AG08395 (cell line): Measurements from ENCODE around the gene RASA3.
A peak's percentile ranks its signal among the peaks of the same experiment; 100 is the strongest.

ENCODE experiments used
- DNase-seq: peaks from one replicate; pipeline ENCODE4 v3.0.0; 2012; ENCODE audit warnings: mixed read lengths, low spot score

RASA3 gene

DNA sequence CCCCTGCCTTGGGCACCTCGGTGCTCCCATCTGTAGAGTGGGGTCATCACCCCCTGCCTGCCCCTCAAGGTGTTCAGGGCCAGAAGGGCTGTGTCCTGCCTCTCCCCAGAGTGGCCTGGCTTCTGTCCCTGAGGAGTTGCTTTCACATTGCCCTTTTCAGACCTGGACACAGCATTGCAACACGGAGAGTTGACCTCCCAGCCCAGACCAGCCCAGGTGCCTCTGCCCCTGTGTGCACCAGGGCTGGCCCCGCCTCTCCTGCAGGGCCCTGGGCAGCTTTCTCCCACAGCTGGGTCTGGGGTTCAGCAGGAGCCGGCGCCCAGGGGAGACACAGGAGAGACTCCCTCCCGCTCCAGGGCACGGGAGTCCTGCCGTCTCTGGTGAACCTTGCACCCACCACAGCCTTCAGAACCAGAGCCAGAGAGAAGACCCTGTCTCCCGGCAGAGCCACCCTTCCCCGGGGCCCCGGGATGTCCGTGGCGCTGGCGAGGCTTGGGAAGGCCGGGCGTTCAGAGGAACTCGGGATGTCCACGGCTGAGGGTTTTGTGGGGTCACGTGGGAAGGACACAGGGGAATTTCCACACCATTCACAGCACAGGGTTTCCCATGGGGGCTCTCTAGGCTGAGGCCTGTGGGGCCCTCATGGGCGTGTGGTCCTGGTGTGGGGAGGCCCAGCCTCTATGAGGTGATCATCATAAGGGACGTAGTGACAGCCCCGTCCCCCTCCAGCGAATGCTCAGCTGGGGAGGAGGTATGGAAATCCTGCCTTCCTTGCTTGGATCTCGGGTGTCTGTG lies 181.8 kb downstream of the RASA3 start:
- DNase-seq, result no peak

- no peak for DNase-seq
Measured at GRCh38 chr13:113949546-113949945, 182.9 kb downstream of the RASA3 start.

DNA sequence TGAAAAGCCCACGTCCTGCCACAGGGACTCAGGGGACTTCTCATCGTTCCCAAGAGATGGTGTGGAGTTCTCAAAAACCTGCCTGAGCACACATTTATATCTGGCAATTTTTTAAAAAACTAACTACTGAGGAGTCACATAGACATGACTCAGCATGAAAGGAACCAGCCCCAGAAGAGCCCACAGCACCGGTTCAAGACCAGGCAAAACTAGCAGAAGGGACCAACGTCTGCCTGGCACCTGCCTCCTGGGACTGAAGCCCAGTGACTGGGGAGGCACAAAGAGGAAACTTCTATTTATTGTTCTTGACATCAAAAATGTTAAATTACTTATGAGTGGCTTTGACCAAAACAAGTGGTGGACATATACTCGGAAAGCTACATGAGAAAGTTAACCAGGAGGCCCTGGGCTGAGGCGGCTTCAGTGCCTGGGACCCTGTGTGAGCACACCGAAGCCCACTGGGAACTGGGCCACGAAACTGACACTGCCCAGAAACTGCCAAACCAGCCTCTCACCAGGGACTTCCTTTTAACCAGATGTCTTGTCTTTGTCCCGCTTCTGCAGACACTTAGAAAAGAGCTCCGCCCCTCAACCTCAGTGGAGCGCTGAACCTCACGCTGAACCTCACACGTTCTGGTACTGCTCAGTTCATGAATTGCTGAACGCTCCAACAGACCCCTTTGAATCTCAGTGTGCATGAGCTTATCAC lies 184.2 kb downstream of the RASA3 start:
- DNase-seq, result peak; percentile 25

GRCh38 chr13:113947311-113948033 lies 185.0 kb downstream of the RASA3 start:
- peak; percentile 86 for DNase-seq

DNA sequence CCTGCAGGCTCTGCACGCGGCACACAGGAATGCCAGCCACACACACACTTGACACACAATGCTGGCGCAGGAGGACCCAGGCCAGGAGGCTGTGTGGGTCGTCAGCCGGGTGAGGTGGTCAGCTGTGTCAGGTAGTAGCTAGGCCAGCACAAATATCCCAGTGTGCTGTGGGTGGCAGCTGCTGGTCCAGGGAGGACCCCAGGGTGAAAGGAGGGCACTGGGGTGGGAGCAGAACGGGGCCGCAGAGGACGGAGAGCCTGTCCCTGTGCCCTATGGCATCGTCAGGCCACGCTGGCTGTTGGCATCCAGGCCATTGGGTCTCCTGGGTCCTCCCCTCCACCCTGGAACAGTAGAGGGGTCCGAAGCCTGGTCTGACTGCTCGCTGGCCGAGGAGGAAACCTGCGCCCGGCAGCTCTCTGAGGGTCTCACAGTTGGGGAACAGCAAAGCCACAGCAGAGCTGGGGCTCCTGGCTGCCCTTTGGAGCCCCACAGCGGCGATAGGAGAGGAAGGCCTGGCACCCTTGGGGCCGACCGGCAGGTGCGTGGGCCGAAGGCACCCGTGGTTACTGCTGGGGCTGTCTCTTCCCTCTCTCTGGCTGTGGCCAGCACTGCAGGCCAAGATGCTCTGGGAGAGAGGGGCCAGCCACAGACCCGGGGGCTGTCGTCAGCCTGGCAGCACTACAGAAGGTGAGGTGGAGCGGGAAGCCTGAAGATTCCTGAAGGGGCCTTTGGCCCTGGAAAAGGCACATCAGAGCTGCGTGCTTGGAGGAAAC lies 185.8 kb downstream of the RASA3 start:
- no peak for DNase-seq

DNA sequence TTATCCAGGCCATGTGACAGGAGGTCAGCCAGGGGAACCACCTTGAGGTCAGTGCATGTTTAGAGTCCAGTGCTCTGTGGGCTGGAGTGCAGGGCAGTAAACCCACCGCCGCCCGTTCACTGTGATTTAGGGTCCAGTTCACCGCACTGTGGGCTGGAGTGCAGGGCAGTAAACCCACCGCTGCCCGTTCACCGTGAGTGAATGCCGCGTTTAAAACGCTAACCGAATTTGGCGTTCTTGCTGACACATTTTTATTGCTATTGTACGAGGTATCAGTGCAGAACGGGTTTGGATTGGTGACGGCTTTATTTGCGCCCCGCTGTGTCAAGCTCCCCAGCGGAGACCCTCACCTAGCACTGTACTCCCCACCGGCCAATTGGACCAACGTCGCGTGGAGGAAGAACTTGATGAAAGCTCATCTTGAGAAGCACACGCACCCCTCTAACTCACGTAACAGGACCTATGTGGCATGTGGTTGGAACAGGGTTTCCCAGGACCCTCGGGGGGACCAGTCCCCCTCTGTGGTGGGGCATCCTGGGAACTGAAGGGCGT lies 186.5 kb downstream of the RASA3 start:
- no peak for DNase-seq

GRCh38 chr13:113943821-113944565 lies 188.4 kb downstream of the RASA3 start:
- DNase-seq, result no peak

- DNase-seq, result no peak
Measured at GRCh38 chr13:113942591-113943103, 189.8 kb downstream of the RASA3 start.

DNA sequence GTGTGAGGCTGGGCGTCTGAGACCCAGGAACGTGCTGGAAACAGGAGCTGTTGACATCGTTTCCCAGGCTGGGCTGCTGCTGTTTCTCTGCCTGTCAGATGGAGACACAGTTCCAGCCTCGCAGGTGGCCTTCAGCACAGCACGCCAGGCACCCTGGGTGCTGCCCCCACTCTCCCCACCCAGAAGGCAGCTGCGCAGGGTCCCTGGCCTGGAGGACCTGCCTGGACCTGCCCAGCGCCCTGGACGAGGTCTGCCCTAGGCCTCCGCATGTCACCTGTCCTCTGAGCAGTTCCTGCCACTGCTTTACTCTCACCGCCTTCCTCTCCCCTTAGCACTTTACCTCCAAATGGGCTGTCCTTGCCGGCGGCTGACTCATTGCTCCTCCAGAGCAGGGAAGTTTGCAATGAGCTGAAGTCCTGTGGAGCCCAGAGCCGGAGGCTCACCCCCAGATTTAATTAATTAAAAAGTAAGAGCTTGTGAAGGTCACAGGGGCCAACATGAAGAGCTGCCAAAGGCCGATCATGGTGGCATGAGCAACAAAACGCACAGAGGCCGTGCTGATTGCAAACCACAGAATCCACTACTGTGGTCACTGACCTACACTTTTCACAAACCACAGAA lies 190.7 kb downstream of the RASA3 start:
- DNase-seq, result no peak

- no peak for DNase-seq
Measured at GRCh38 chr13:113939944-113940297, 192.5 kb downstream of the RASA3 start.

- DNase-seq, result no peak
Measured at GRCh38 chr13:113939129-113939943, 193.1 kb downstream of the RASA3 start.

- DNase-seq, result no peak
Measured at GRCh38 chr13:113938716-113939115, 193.7 kb downstream of the RASA3 start.

GRCh38 chr13:113938246-113938645 lies 194.2 kb downstream of the RASA3 start:
- no peak for DNase-seq

- DNase-seq, result no peak
Measured at GRCh38 chr13:113937527-113938180, 194.8 kb downstream of the RASA3 start.

DNA sequence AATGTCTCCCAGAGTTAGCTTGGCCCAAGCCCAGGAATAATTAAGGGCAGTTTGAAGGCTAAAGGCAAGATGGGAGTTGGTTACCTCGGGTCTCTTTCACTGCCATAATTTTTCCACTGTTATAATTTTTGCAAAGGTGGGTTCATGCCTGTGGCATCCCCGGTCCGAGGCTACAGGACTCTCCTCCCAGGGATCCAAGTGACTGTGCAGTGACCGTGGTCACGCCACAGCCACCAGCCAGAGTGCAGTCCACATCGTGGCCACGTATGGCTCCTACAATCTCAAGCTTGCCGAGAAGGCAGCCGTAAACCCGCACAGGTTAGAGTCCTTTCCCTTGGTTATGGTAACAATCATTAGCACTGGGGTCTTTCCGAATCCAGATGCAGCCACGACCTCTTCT lies 195.3 kb downstream of the RASA3 start:
- no peak for DNase-seq

GRCh38 chr13:113936166-113936965 lies 196.1 kb downstream of the RASA3 start:
- DNase-seq, result no peak

DNA sequence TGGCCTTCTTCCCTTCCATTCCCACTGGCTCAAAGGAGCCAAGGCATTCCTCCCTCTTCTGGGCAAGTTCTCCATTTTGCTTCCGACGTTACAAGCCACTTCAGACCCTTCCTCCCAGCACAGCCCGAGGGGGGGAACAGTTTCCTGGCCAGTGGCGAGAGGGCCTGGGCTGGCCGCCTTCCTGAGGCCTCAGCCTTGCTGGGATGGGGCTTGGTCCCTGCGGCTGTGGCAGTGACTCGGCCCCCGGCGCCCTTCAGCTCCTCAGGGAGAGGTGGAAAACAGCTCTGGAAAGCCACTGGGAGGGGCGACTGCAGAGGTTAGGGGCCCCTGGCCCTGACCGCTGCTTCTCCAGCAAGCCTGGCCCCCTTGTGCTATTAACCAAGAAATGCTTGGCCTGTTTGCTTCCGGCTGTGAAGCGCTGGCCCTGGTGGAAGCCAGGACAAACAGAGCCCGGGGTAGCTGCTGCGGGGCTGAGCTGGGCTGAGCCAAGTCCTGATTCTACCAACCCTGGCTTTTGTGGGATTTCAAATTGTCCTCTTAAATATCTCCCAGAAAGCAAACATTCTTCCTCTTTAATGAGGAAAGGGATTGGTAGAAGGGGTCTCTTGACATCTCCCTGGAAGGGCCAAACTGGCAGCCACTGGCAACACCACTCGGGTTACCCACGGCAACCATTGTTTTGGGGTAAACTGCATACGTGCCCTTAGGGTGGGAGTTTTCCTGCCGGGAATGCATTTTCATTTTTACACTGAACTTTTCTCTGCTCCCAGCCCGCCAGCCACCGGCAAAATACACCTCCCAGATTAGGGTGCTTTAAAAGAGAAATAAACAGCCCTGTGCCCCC lies 197.2 kb downstream of the RASA3 start:
- DNase-seq, result no peak
